Mesothelial cell of epicardium (in vitro differentiated cells): ENCODE results near the gene RUFY4. TPM values are rescaled to one million over a fixed set of nuclear protein-coding genes. Genes with fewer than 3 reads are reported as not detected.

Experiments
- DNase-seq, 2 experiments: peaks; one replicate each; pipeline ENCODE4 v3.0.0; 2021; ENCODE audit warnings: low spot score in 2 of 2; ENCODE audit not compliant: unreplicated experiment in 2 of 2
- H3K27ac Mint-ChIP-seq: 2 replicates; pipeline ENCODE4 v1.8.0; 2021; ENCODE audit warnings: mixed read lengths
- H3K27me3 Mint-ChIP-seq: 2 replicates; pipeline ENCODE4 v1.8.0; 2021; ENCODE audit warnings: low read depth, mixed read lengths
- H3K36me3 Mint-ChIP-seq: 2 replicates; pipeline ENCODE4 v1.8.0; 2021; ENCODE audit warnings: mixed read lengths
- H3K4me1 Mint-ChIP-seq: 2 replicates; pipeline ENCODE4 v1.8.0; 2021; ENCODE audit warnings: mixed read lengths
- H3K4me3 Mint-ChIP-seq: 2 replicates; pipeline ENCODE4 v1.8.0; 2021; ENCODE audit warnings: mild to moderate bottlenecking, moderate library complexity, mixed read lengths
- H3K9me3 Mint-ChIP-seq: 2 replicates; pipeline ENCODE4 v1.8.0; 2021; ENCODE audit warnings: mixed read lengths
- total RNA-seq: library from RNA; stranded (reverse); gene quantifications from 3 replicates; pipeline ENCODE4 v1.2.1, GENCODE V29; 2021
- TF ChIP-seq, protein P1 (sequence below): fragments of 200-600 bp; sonication (generic); IDR thresholded peaks from one replicate; pipeline ENCODE4 v1.5.0; 2021; ENCODE audit warnings: antibody characterized with exemption; ENCODE audit not compliant: unreplicated experiment

Gene RUFY4
- total RNA-seq, 1 donor from 2014 or later, result not detected

DNA sequence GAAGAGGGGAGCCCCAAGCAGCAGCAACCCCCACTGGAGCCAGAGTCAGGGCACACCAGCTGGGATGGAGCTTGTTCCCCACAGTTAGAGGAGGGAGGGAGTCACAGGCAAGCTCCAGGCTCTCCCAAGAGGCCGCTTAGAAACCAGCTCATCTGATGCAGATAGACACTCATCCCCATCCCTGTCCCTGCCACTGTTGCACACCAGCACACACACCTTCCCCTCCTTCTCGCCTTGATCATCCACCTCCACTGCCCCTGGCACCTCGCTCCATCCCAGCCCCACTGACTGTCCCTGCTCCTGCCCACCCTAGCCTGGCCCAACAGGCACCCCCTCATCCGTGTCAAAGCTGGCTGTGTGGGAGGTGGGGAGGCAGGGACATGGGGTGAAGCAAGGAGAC lies 1.5 kb upstream of the RUFY4 start:
- H3K4me3 Mint-ChIP-seq, result no peak overlapping the region
- peaks cover 2% of the 10 kb centered on the region for H3K4me1 Mint-ChIP-seq
- TF ChIP-seq, protein P1, sequence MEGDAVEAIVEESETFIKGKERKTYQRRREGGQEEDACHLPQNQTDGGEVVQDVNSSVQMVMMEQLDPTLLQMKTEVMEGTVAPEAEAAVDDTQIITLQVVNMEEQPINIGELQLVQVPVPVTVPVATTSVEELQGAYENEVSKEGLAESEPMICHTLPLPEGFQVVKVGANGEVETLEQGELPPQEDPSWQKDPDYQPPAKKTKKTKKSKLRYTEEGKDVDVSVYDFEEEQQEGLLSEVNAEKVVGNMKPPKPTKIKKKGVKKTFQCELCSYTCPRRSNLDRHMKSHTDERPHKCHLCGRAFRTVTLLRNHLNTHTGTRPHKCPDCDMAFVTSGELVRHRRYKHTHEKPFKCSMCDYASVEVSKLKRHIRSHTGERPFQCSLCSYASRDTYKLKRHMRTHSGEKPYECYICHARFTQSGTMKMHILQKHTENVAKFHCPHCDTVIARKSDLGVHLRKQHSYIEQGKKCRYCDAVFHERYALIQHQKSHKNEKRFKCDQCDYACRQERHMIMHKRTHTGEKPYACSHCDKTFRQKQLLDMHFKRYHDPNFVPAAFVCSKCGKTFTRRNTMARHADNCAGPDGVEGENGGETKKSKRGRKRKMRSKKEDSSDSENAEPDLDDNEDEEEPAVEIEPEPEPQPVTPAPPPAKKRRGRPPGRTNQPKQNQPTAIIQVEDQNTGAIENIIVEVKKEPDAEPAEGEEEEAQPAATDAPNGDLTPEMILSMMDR, result no peak
- no peaks in the 10 kb centered on the region for H3K36me3 Mint-ChIP-seq
- no peak for DNase-seq
- no peaks in the 10 kb centered on the region for H3K9me3 Mint-ChIP-seq
- H3K27me3 Mint-ChIP-seq, result peaks cover 63% of the 10 kb centered on the region
- H3K27ac Mint-ChIP-seq, result no peak overlapping the region

DNA sequence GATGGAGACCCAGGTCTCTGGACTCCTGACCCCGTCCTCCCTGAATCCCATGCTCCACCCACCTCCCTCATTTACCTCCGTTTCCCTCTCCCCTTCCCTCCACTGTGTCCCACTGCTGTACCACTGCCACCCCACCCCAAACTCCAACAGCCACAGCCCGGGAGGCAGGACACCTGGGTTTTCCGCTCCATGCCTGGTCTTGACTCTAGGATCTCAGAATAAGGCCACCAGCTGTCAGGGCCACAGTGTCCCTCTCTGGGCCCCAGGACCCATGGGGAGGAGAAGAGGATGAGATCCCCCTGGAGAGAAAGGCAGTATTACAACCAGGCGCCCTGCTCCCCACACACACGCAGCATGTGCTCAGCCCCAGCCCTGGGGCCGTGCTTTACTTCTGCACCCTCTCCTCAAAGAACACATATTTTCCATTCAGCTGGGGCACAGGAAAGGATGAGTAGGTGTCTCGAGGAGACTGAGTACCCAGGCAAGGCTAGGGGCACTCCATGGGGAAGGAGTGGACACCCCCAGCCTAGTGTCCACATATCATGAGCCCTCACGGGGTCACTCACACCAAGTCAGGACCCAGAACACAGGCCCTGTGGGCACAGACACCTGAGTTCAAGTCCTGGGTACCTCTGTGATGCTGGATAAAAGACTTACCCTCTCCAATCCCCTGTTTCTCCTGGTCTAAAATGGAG lies 700 bp downstream of the RUFY4 start:
- TF ChIP-seq, protein P1, result no peak
- DNase-seq, result no peak

DNA sequence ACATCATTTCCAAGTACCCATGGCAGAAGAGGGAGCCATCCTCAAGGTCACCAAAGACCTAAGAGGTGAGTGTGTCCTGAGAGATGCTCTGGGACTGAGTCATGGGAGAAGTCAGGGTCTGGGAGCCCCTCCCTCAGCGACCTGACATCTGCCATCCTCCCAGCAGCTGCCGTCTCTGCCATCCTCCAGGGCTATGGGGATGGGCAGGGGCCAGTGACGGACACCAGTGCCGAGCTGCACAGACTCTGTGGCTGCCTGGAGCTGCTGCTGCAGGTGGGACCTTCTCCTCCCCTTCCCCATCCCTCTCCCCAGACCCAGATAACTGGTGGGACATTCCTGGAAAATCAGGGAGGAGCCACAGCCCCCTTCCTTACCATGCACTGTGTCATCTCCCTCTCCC lies 1.5 kb downstream of the RUFY4 start:
- H3K4me1 Mint-ChIP-seq, result peaks cover 2% of the 10 kb centered on the region
- no peak for DNase-seq
- TF ChIP-seq, protein P1, result no peak
- H3K4me3 Mint-ChIP-seq, result no peak overlapping the region
- no peaks in the 10 kb centered on the region for H3K9me3 Mint-ChIP-seq
- H3K27me3 Mint-ChIP-seq, result peaks cover 62% of the 10 kb centered on the region
- no peak overlapping the region for H3K27ac Mint-ChIP-seq
- no peaks in the 10 kb centered on the region for H3K36me3 Mint-ChIP-seq

More for the DNA sequence above, 700 bp downstream of the RUFY4 start:
- Mint-ChIP-seq H3K4me1 (peaks cover 2% of the 10 kb centered on the region), H3K27ac (no peak overlapping the region), H3K9me3 (no peaks in the 10 kb centered on the region), H3K4me3 (no peak overlapping the region), H3K27me3 (peaks cover 60% of the 10 kb centered on the region), H3K36me3 (no peaks in the 10 kb centered on the region)

DNA sequence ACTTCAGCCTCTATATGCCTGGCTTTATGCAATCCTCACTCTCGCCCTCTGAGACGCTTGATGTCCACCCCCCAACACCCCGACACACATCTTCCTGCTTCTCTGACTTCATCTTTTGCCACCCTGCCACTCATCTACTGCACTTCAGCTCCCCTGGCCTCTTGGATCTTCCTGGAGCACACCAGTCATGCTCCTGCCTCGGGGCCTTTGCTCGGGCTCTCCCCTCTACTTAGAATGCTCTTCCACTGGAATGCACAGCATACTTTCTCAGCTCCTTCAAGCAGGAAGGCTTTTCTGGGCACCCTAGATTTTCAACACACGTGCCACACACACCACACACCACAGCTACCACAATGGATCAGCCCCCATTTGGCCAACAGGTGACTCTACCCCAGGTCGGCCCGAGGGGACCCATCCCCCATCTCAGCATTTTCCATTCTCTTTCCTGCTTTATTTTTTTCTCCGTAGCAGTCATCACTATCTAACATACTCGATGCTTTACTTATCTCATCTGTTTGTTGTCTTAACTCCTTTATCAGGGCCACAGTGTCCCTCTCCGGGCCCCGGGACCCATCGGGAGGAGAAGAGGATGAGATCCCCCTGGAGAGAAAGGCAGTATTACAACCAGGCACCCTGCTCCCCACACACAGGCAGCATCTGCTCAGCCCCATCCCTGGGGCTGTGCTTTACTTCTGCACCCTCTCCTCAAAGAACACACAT lies 2.3 kb downstream of the RUFY4 start:
- Mint-ChIP-seq H3K9me3 (no peaks in the 10 kb centered on the region), H3K36me3 (no peaks in the 10 kb centered on the region), H3K4me1 (peaks cover 2% of the 10 kb centered on the region), H3K27ac (no peak overlapping the region), H3K4me3 (no peak overlapping the region), H3K27me3 (peaks cover 62% of the 10 kb centered on the region)
- TF ChIP-seq, protein P1, result no peak
- no peak for DNase-seq

DNA sequence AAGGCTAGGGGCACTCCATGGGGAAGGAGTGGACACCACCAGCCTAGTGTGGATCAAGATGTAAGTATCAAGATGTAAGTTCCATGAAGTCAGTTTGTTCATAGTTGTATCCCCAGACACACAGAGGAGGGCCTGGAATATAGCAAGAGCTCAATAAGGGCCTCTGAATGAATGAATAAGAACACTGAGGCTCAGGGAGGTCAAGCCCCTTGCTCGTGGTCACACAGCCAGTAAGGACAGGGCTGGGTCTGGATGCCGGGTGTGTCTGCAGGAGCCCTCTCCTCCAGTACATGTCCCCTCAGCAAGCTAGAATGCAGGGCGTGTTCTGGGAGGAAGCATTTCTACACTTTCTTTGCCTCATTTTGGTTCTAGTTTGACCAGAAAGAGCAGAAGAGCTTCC lies 2.9 kb downstream of the RUFY4 start:
- Mint-ChIP-seq H3K27ac (no peak overlapping the region), H3K4me1 (peaks cover 2% of the 10 kb centered on the region), H3K4me3 (no peak overlapping the region), H3K9me3 (no peaks in the 10 kb centered on the region), H3K27me3 (peaks cover 60% of the 10 kb centered on the region), H3K36me3 (no peaks in the 10 kb centered on the region)
- DNase-seq, result no peak
- TF ChIP-seq, protein P1, result no peak
